Heart left ventricle (tissue), 16 donors: ENCODE measurements around the gene ABLIM2. TPM values are rescaled to one million over a fixed set of nuclear protein-coding genes. Genes with fewer than 3 reads are reported as not detected.
A peak's percentile ranks its signal among the peaks of the same experiment; 100 is the strongest.

Experiments
- ATAC-seq, 4 donors: fragments of 200-7000 bp; cut with Tn5 transposase; one replicate each; pipeline ENCODE4 v1.9.1; 2020 to 2022; ENCODE audit warnings: moderate library complexity in 4 of 4, mild to moderate bottlenecking in 3 of 4, moderate number of reproducible peaks in 1 of 4
- DNase-seq, 5 donors: peaks; one replicate each; pipeline ENCODE4 v3.0.0-alpha.2; 2020
- H3K27ac ChIP-seq, 12 donors: fragments of 200-600 bp; sonication (generic) in 4 of 12; one replicate each; pipeline versions ENCODE4 v1.5.0 to v1.8.0; 2016 to 2022; ENCODE audit warnings: mild to moderate bottlenecking in 2 of 12
- H3K27me3 ChIP-seq, 9 donors: fragments of 200-600 bp; sonication (generic) in 2 of 9; one replicate each; pipeline versions ENCODE4 v1.5.1 to v1.8.0; 2016 to 2022; ENCODE audit warnings: mild to moderate bottlenecking in 3 of 9
- H3K36me3 ChIP-seq, 9 donors: fragments of 200-600 bp; sonication (generic) in 2 of 9; one replicate each; pipeline versions ENCODE4 v1.5.0 to v1.8.0; 2018 to 2022; ENCODE audit warnings: mild to moderate bottlenecking in 2 of 9
- H3K4me1 ChIP-seq, 12 donors: fragments of 200-600 bp; sonication (generic) in 4 of 12; one replicate each; pipeline versions ENCODE4 v1.5.0 to v1.8.0; 2016 to 2022; ENCODE audit warnings: mild to moderate bottlenecking in 3 of 12
- H3K4me3 ChIP-seq, 12 donors: fragments of 200-600 bp; sonication (generic) in 4 of 12; one replicate each; pipeline versions ENCODE4 v1.5.0 to v1.8.0; 2017 to 2022; ENCODE audit warnings: mild to moderate bottlenecking in 9 of 12, moderate library complexity in 4 of 12
- H3K9me3 ChIP-seq, 12 donors: fragments of 200-600 bp; sonication (generic) in 4 of 12; one replicate each; pipeline versions ENCODE4 v1.5.0 to v1.8.0; 2016 to 2022; ENCODE audit warnings: mild to moderate bottlenecking in 1 of 12
- POLR2A ChIP-seq, 2 donors: fragments of 450-650 bp; IDR thresholded peaks; one replicate each; pipeline ENCODE4 v1.6.1; 2017; ENCODE audit warnings: antibody characterized with exemption in 2 of 2, mild to moderate bottlenecking in 2 of 2, moderate library complexity in 2 of 2
- WGBS, 4 donors: extraction: QIAGEN DNeasy Blood & Tissue Kit in 2 of 4; methylation state at CpG; one replicate each; pipeline versions ENCODE4 v1.1.5 to v1.1.7; 2013 to 2018; 5-methylcytosine and 5-hydroxymethylcytosine counted together
- intact Hi-C, 10 donors: fragments of 100-400 bp; cut with DNase I; formaldehyde crosslinking; loops; one replicate each; pipeline versions ENCODE4 v1.11.1 to v1.14.2; 2022
- polyA plus RNA-seq, 2 donors: library from polyadenylated mRNA; stranded (reverse); fragments of 200-250 nt; gene quantifications; one replicate each; pipeline ENCODE4 v1.2.3, GENCODE V29; 2013
- total RNA-seq, 9 donors: library from RNA; depleted of rRNA in 2 of 9; stranded (reverse); fragments of >200 nt in 2 of 9; fragmentation: NEBNext Ultra II Directional in 3 of 9; extraction: Animal tissue kit (Norgen Biotek cat#: 25700) in 3 of 9; gene quantifications; one replicate each; pipeline versions ENCODE4 v1.1.0 to v1.2.4, GENCODE V29; 2016 to 2023
- TF ChIP-seq, protein P1 (sequence below), 12 donors: fragments of 200-600 bp; sonication (generic) in 4 of 12; IDR thresholded peaks; one replicate each; pipeline versions ENCODE4 v1.5.0 to v1.8.0; 2018 to 2022; ENCODE audit warnings: antibody characterized with exemption in 12 of 12, mild to moderate bottlenecking in 5 of 12
- donor health status: ischemic (EF 13 %, LVEDD 7.1; RV severe dilation, severe dysfunction).
- donor health status: healthy with polysubstance abuse.
- donor health status: DM: no; HTN: yes; CAD: no.
- donor health status: DM: no; HTN: no; CAD: no.
- donor health status: ischemic (EF 25% LVEDD 6.9; RV normal size, moderate dysfunction).
- donor health status: ischemic (EF 25% LVEDD 5.7; RV mildly dilated, moderate dysfunction).
- donor health status: healthy.
- donor health status: DM: yes; HTN: yes; CAD: no.
- donor health status: ischemic (EF 35%, LVEDD 5.7; RV mildly dilated, moderate dysfunction).
- donor health status: nonischemic (EF 11% LVEDD 7.7; RV severe dilation, severe dysfunction).
- donor health status: DM: yes; HTN: yes; CAD: no.
- donor health status: PGD.
- donor health status: ischemic (EF 29% LVEDD 5.4; RV normal size, mild dysfunction).
- donor health status: nonischemic (EF 23%, LVEDD 6.1; RV moderate dilation, normal function).

The ABLIM2 gene
- total and polyA plus RNA-seq, 11 donors = 11.1 to 27.9 (median 18.4) TPM

DNA sequence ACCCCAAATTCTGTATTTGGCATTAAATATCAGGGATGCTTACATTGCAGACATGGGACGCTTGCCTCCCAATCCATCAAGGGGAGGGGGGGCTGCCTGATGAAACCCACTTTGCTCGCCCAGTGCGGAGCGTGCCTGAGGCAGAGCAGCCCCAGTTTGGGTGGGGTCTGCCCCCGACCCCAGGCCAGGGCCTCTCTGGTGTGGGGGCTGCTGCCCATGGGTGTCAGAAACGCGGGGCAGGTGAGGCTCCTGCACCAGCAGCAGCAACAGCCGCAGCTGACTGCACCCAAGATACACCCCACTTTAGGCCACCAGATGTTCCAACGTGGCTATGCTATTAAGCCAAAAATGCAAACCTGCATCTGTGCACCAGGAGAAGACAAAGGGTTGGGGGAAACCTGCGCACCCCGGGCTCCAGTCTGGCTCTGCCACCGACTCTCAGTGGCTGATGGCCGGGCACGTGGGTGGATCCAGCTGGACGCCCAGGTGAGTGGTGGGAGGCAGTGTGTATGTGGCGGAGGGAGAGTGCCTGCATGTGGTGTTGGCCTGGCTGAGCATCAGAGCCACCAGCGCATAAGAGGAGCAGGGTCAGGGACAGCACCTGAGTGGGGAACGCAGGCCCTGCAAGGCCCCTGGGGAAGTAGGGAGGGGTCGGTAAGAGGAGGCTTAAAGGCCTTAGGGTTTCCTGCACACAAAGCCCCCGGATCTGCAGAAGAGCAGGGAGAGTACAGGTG is 86.2 kb downstream of the ABLIM2 start:
- no peak for ATAC-seq
- TF ChIP-seq POLR2A (IDR thresholded peaks at IDR 0.05) = no peak
- TF ChIP-seq, protein P1, sequence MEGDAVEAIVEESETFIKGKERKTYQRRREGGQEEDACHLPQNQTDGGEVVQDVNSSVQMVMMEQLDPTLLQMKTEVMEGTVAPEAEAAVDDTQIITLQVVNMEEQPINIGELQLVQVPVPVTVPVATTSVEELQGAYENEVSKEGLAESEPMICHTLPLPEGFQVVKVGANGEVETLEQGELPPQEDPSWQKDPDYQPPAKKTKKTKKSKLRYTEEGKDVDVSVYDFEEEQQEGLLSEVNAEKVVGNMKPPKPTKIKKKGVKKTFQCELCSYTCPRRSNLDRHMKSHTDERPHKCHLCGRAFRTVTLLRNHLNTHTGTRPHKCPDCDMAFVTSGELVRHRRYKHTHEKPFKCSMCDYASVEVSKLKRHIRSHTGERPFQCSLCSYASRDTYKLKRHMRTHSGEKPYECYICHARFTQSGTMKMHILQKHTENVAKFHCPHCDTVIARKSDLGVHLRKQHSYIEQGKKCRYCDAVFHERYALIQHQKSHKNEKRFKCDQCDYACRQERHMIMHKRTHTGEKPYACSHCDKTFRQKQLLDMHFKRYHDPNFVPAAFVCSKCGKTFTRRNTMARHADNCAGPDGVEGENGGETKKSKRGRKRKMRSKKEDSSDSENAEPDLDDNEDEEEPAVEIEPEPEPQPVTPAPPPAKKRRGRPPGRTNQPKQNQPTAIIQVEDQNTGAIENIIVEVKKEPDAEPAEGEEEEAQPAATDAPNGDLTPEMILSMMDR (IDR thresholded peaks at IDR 0.05) = no peak
- Histone ChIP-seq H3K9me3 (no peaks in the 10 kb centered on the region), H3K36me3 (peaks cover 0 to 4% (median 0%) of the 10 kb centered on the region in 9 donors), H3K27ac (no peak overlapping the region), H3K27me3 (peaks cover 0 to 6% (median 0%) of the 10 kb centered on the region in 9 donors), H3K4me1 (peaks cover 0 to 9% (median 0%) of the 10 kb centered on the region in 12 donors), H3K4me3 (no peak overlapping the region)
- intact Hi-C loops = no loop called here
- 82 to 87% (median 84%) methylated on average over 19 to 20 of the region's 20 CpGs for WGBS, 4 donors
- DNase-seq = peak in 2 of 5 donors; percentile 20 to 46

DNA sequence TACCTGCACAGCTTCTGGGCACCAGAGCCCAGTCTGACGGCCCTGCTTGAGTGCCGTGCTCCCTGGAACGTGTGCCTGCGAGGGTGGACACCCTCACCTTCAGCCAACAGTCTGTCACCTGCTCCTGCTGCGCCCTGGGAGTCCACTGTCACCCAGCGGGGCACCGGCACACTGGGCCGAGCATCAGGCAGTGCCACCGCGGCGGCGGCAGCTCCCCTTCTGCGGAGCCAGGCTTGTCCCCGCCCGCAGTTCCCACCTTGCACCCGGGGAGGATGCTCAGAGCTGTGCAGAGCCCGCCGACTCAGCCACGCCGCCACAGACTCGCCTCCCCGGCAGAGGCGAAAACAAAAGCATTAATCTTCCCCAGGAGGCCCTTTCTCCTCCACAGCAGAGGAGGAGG is 86.8 kb downstream of the ABLIM2 start:
- peaks cover 0 to 11% (median 0%) of the 10 kb centered on the region in 12 donors for H3K4me1 ChIP-seq
- no peaks in the 10 kb centered on the region for H3K9me3 ChIP-seq
- ATAC-seq (no peak), DNase-seq (peak in 2 of 5 donors; percentile 13 to 48)
- H3K4me3 ChIP-seq = no peak overlapping the region
- 65 to 80% (median 68%) methylated on average over 18 to 23 of the region's 23 CpGs for WGBS, 4 donors
- peaks cover 0 to 6% (median 0%) of the 10 kb centered on the region in 9 donors for H3K27me3 ChIP-seq
- H3K27ac ChIP-seq = no peak overlapping the region
- H3K36me3 ChIP-seq = peaks cover 0 to 4% (median 0%) of the 10 kb centered on the region in 9 donors
- TF ChIP-seq, protein P1 (IDR thresholded peaks at IDR 0.05) = no peak
- no peak for TF ChIP-seq POLR2A (IDR thresholded peaks at IDR 0.05)
- intact Hi-C loops = no loop called here

DNA sequence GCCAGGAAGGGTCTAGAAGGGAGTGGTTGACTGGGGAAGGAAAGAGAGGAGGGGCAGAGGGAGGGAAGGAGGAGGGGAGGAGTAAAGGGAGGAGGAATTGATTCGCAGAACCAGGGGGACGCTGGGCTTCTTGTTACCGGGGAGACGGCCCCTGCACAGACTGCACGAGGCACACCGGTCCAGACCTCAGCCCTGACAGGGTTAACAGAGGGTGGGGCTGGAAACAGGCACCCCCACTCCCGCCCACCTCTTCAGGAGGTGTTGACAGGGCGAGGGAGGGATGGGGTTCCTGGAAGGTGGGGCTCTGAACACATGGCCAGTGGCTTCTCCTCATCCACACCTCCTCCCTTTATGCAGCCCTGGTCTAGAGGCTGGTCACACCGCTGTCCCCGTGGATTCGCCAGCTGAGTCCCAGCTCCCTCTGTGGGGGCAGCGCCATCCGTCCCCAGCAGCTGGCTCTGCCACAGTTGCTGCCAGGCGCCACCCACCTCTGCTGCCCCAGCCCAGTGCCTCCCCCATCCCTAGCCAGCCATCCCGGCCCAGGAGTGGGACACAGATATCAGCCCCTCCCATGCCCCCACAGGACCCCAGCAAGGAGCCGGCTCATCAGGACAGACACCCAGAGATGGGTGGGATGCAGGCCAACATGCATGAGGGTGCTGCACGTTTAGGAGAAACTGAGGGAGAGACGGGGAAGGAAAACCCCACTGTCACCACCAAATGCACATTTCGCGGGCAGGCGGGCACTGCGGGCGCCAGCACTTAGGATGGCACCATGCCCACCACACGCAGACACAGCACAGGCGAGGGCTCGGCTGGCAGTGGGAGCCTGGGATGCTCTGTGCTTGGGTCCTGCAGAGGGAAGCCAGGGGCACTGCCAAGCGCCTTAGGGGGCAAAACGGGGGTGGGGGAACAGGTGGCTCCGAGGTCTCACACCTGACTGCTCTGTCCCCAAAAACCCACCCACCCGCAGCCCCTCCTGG is 87.6 kb downstream of the ABLIM2 start:
- H3K27ac ChIP-seq = no peak overlapping the region
- peaks cover 0 to 11% (median 0%) of the 10 kb centered on the region in 12 donors for H3K4me1 ChIP-seq
- no peaks in the 10 kb centered on the region for H3K9me3 ChIP-seq
- TF ChIP-seq, protein P1 (IDR thresholded peaks at IDR 0.05) = no peak
- TF ChIP-seq POLR2A (IDR thresholded peaks at IDR 0.05) = no peak
- no peak for ATAC-seq
- no peak overlapping the region for H3K4me3 ChIP-seq
- peaks cover 0 to 4% (median 0%) of the 10 kb centered on the region in 9 donors for H3K36me3 ChIP-seq
- peaks cover 0 to 6% (median 0%) of the 10 kb centered on the region in 9 donors for H3K27me3 ChIP-seq
- peak in 1 of 5 donors; percentile 20 for DNase-seq
- intact Hi-C loops = no loop called here
- 64 to 71% (median 67%) methylated on average over 24 to 30 of the region's 30 CpGs for WGBS, 4 donors
